Muscle of leg (tissue), 11 donors: ENCODE results near the gene KCNJ6. TPM values are rescaled to one million over a fixed set of nuclear protein-coding genes. Genes with fewer than 3 reads are reported as not detected.

Experiments
- DNase-seq: peaks from one replicate; pipeline ENCODE4 v3.0.0; 2013
- H3K27ac ChIP-seq: one replicate; pipeline ENCODE4 v1.5.1; 2013; ENCODE audit warnings: mild to moderate bottlenecking, low read length, control low read depth
- H3K27me3 ChIP-seq: one replicate; pipeline ENCODE4 v1.6.1; 2013; ENCODE audit warnings: low read length; ENCODE audit not compliant: control insufficient read depth, insufficient read depth
- H3K36me3 ChIP-seq: one replicate; pipeline ENCODE4 v1.6.1; 2013; ENCODE audit warnings: low read length; ENCODE audit not compliant: control insufficient read depth, insufficient read depth
- H3K4me1 ChIP-seq: one replicate; pipeline ENCODE4 v1.6.1; 2013; ENCODE audit warnings: low read length; ENCODE audit not compliant: control insufficient read depth, insufficient read depth
- H3K4me3 ChIP-seq: one replicate; pipeline ENCODE4 v1.5.1; 2013; ENCODE audit warnings: low read length, control low read depth
- H3K9me3 ChIP-seq: replicated peaks from 2 replicates; pipeline ENCODE4 v1.6.1; 2013; ENCODE audit warnings: low read depth, low read length; ENCODE audit not compliant: control insufficient read depth
- WGBS: methylation state at CpG from one replicate; pipeline ENCODE4 v1.1.5; 2013; ENCODE audit warnings: missing lambda C conversion rate; ENCODE audit not compliant: insufficient coverage; 5-methylcytosine and 5-hydroxymethylcytosine counted together
- polyA plus RNA-seq, 8 donors: library from polyadenylated mRNA; unstranded; fragments of 120-200 nt; gene quantifications; one replicate each; pipeline versions ENCODE4 v1.2.1 to v1.2.3, GENCODE V29; 2013; ENCODE audit warnings: inconsistent platforms in 1 of 8, low replicate concordance in 1 of 8; ENCODE audit not compliant: insufficient read length in 8 of 8, insufficient read depth in 1 of 8
- total RNA-seq: library from RNA; stranded (reverse); fragments of 120-200 nt; gene quantifications from one replicate; pipeline ENCODE4 v1.2.4, GENCODE V29; 2013

The KCNJ6 gene
- total and polyA plus RNA-seq, 9 donors: 0.81 to 2.1 (median 1.2) TPM

DNA sequence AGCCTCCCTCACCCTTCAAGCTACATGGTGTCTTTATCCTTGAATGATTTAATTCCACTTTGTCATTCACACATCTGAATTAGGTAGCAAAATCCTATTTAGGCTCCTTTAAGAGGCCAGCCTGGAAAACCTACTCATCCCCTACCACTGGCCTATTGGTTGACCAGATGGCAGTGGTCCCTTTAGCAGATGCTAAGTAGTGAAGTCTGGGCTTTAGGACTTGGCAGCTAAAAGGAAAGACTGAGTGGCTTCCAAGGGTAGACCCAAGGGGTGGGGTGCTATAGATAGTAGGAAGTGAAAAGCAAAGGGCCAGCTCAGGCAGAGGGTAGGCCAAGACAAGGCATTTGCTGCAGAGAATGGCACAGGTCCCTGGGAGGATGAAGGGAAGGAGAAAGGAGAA is 46.6 kb downstream of the KCNJ6 start:
- Histone ChIP-seq H3K27me3 (peaks cover 6% of the 10 kb centered on the region), H3K27ac (no peak overlapping the region), H3K4me1 (no peaks in the 10 kb centered on the region), H3K9me3 (no peaks in the 10 kb centered on the region), H3K36me3 (no peaks in the 10 kb centered on the region), H3K4me3 (no peak overlapping the region)
- DNase-seq: no peak

DNA sequence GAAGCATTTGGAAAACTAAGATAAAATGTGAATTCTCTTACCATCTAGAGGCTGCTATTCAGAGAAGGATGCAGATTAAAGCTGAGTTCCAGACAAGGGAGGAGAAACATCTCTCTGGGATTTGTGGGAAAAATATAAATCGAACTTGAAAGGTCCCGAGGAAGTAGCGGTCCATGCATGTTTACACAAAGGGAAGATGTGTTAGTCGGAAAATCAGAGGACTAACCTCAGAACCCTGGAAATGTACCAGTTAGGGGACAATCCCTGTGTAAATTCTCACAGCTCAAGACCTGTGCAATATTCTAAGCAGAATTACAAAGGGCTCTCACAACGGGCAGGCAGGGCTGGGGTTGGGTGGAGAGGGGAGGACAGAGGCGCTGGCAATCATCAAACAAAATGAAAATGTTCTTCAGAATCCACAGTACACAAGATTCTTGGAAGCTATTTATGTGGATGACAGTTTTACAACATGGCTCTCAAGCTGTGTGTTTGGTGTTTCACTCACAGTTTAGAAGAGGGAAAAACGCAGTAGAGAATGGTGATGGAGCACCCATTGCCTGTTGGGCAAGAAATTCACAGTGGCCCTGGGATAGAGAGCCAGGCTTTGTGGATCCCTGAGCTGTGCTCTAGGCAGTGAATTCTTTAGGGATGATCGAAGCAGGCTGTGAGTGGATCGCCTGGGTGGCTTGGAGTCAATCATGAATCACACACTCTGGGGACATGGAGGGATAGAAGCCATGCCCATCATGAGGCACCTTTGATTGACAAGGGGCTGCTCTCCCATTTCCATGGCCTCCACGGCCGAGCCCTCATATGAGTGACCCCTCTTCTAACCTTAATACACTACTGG is 47.6 kb downstream of the KCNJ6 start:
- H3K4me1 ChIP-seq: no peaks in the 10 kb centered on the region
- no peaks in the 10 kb centered on the region for H3K9me3 ChIP-seq
- 57% methylated on average over 6 of the region's 11 CpGs for WGBS
- no peak for DNase-seq
- no peak overlapping the region for H3K4me3 ChIP-seq
- H3K36me3 ChIP-seq: no peaks in the 10 kb centered on the region
- H3K27me3 ChIP-seq: peaks cover 6% of the 10 kb centered on the region
- no peak overlapping the region for H3K27ac ChIP-seq

DNA sequence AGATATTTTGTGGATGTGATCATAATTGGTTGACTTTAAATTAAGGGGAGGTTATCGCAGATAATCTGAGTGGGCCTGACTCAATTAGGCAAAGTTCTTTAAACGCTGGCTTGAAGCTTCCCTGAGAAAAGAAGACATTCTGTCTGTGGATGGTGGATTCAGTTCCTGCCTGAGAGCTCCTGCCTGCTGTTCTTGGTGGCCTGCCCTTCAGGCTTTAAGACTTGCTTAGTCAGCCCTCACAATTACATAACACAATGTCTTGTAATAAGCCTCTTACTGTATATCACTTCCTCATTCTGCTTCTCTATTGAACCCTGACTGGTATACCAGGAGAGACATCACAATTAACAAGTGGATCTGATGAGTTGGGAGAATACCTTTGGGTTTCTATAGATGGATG is 50.2 kb downstream of the KCNJ6 start:
- Histone ChIP-seq H3K9me3 (no peaks in the 10 kb centered on the region), H3K27ac (no peak overlapping the region), H3K4me3 (no peak overlapping the region), H3K4me1 (peaks cover 6% of the 10 kb centered on the region), H3K27me3 (peaks cover 2% of the 10 kb centered on the region), H3K36me3 (no peaks in the 10 kb centered on the region)
- peak; percentile 71 for DNase-seq
- 100% methylated on average over 1 of the region's 2 CpGs for WGBS

DNA sequence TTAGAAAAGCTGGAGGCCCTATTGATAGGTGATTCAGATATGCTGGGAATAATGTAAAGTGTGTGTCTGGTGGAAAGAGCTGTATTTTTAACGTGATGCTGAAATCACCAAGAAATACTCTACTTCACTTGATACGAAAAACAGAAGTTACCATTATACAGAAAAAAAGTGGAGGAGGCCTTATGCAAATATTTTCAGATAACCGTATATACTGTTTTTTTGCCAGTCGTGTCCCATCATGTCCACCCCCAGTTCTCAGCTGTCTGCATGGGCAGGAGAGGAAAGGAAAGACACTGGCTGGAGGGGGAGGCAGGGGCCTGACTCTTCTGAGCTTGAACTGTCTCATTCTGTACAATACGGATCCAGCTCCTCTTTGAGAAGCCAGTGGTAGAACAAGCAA is 51.1 kb downstream of the KCNJ6 start:
- Histone ChIP-seq H3K27me3 (peaks cover 2% of the 10 kb centered on the region), H3K4me3 (no peak overlapping the region), H3K9me3 (no peaks in the 10 kb centered on the region), H3K4me1 (peaks cover 6% of the 10 kb centered on the region), H3K27ac (no peak overlapping the region), H3K36me3 (no peaks in the 10 kb centered on the region)
- no CpG with 5 or more reads among the region's 5 CpGs for WGBS
- no peak for DNase-seq

DNA sequence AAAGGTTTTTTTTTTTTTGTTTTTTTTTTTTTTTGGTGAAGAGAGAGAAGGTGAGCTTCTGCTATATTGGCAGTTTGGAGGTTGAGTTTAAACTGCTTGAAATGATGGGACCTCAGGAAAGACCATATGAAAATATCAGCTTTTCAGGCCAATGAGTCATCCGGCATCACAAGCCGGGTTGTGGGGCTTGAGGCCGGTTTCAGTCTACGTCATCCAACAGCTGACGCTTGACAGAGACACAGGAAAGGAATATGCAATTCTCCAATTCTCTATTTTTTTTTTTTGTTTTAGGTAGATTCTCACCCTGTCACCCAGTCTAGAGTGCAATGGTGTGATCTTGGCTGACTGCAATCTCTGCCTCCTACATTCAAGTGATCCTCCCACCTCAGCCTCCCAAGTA is 52.4 kb downstream of the KCNJ6 start:
- WGBS: no CpG with 5 or more reads among the region's 5 CpGs
- H3K27ac ChIP-seq: no peak overlapping the region
- H3K9me3 ChIP-seq: no peaks in the 10 kb centered on the region

DNA sequence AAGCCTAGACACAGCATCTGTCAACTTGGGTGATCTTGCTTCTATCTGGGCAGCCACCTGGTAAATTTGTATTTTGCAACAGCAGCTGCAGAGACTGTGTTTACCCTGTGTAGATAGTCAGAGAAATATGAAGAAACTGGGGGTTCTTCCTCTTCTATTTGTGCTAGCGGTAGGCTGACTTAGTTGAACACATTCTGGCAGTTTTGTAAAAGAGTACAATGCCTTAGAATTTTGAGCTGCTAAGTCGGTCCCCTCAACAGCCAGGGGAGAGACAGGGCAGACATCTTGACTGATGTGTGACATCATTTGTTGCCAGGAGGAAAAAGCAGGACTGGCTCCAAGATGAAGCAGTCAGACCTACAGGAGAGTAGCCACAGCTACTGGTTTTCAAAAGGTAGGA is 53.7 kb downstream of the KCNJ6 start:
- Histone ChIP-seq H3K36me3 (no peaks in the 10 kb centered on the region), H3K4me1 (peaks cover 6% of the 10 kb centered on the region), H3K27me3 (peaks cover 2% of the 10 kb centered on the region), H3K9me3 (no peaks in the 10 kb centered on the region), H3K4me3 (no peak overlapping the region), H3K27ac (peak overlapping the region; percentile 29)
- DNase-seq: peak; percentile 31
- WGBS: 46% methylated on average over 1 of the region's 2 CpGs

More for the DNA sequence above, 52.4 kb downstream of the KCNJ6 start:
- H3K27me3 ChIP-seq: peaks cover 2% of the 10 kb centered on the region
- H3K4me3 ChIP-seq: no peak overlapping the region
- peaks cover 6% of the 10 kb centered on the region for H3K4me1 ChIP-seq
- DNase-seq: no peak
- H3K36me3 ChIP-seq: no peaks in the 10 kb centered on the region

DNA sequence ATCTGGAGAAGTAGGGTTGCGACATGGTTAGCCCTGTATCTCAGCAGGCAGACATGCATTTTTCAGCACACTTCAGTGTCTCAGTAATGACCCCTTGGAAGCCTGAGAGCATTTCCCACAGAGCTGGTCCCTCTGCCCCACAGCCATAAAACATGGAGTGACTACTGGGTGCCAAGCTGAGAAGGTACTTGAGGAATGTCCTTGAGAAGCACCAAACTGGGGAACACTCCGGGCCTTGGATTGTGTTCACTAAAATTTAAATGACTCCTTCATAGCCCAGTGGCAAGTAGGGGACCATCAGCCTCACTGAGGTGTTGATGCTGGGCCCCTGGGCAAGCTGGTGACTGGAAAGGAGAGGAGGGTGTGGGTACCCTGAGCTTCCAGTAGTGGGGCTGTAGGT is 54.7 kb downstream of the KCNJ6 start:
- Histone ChIP-seq H3K27ac (no peak overlapping the region), H3K9me3 (no peaks in the 10 kb centered on the region), H3K4me1 (peaks cover 6% of the 10 kb centered on the region), H3K36me3 (no peaks in the 10 kb centered on the region), H3K4me3 (no peak overlapping the region), H3K27me3 (no peaks in the 10 kb centered on the region)
- no peak for DNase-seq
- 100% methylated on average over 2 of the region's 2 CpGs for WGBS

DNA sequence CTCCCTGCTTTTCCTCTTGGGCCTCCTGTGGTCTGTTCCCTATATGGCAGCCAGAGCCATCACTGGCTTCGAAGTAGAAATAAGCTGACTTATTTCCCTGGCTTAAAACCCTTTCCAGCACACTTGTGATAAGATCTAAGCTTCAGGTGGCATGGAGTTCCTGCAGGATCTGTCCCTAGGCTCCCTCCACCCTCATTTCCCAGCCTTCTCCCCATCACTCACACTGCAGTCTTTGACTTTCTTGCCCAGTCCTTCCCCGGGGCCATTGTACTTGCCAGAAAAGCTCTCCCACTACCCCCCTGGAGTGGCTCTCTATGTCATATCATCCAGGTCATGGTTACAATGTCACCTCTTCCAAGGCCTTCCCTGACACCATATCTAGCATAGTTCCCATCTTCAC is 55.8 kb downstream of the KCNJ6 start:
- no peak for DNase-seq
- H3K9me3 ChIP-seq: no peaks in the 10 kb centered on the region
- no peaks in the 10 kb centered on the region for H3K27me3 ChIP-seq
- no peaks in the 10 kb centered on the region for H3K36me3 ChIP-seq
- 93% methylated on average over 2 of the region's 2 CpGs for WGBS
- peaks cover 15% of the 10 kb centered on the region for H3K4me1 ChIP-seq
- no peak overlapping the region for H3K27ac ChIP-seq
- no peak overlapping the region for H3K4me3 ChIP-seq

DNA sequence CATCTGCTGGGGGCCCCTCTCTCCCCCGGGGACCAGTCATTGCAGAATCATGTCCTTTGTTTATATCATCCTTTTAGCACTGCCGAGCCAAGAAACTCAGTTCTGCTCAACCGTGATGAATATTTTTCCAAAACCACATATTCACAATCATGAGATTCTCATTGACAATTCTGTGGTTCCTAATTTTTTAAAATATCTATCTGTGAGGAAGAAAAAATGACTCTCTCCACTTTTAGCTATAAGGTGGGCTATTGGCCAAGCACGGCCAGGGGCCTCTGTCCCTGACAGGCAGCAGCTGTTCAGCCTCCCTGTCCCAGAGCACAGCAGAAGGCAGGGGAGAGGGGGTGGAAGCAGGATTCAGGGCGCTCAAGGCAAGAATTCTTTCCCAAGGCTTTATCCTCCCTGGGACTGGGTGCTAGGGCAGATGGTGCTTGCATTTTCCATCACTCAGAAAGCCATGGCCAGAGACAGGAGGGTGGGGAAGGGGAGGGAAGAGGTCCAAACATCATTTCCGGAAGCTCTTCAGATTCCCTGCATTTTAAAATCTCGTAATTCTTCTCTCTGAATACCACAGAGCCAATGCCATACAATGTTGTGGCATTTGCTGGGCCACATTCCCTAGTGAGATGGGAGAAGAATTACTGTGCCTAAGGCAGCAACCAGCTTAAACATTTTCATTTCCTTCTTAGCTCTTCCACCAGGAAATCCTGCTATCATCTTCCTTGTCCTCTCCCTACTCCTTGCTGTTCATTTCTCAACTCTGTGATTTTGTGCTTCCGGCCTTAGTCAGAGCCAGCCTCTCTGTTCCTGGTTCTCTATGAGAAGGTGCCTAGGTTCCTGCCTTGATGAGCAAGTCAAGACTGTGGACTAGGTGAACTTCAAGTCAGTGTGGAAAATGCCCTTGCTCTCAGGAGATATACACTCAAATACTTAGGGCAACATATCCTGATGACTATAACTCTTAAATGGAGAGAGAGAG is 60.3 kb downstream of the KCNJ6 start:
- Histone ChIP-seq H3K36me3 (no peaks in the 10 kb centered on the region), H3K4me1 (peaks cover 9% of the 10 kb centered on the region), H3K27ac (peak overlapping the region; percentile 77), H3K9me3 (no peaks in the 10 kb centered on the region), H3K27me3 (no peaks in the 10 kb centered on the region), H3K4me3 (no peak overlapping the region)
- 57% methylated on average over 1 of the region's 8 CpGs for WGBS
- DNase-seq: peak; percentile 70

DNA sequence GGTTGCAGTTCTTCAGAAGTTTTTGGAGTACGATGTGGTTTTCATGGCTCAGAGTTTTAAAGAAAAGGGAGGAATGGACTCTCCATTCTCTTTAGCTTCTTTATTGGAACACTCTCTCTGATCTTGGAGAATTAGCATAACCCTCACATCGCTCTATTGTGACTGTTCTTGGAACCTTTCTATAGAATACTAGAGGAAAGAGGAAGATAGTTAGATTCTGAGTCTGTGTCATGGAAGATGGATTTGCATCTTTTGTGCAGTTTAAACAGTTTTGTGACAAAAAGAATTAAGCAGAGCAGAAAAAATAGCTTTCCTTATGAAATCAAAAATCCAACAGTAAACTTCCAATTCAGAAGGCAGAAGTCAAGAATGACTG is 61.0 kb downstream of the KCNJ6 start:
- Histone ChIP-seq H3K4me1 (peaks cover 9% of the 10 kb centered on the region), H3K36me3 (no peaks in the 10 kb centered on the region), H3K27ac (peak overlapping the region; percentile 77), H3K27me3 (no peaks in the 10 kb centered on the region), H3K4me3 (no peak overlapping the region), H3K9me3 (no peaks in the 10 kb centered on the region)
- no peak for DNase-seq
- WGBS: 100% methylated on average over 1 of the region's 2 CpGs
